GM23248 (cell line): ENCODE results near the gene TRAPPC11.

ENCODE experiments used
- EZH2 ChIP-seq: fragments of 200-600 bp; sonication (generic); IDR thresholded peaks from 2 replicates; pipeline ENCODE4 v1.6.1; 2018; ENCODE audit warnings: antibody characterized with exemption, mild to moderate bottlenecking; ENCODE audit not compliant: insufficient read depth, poor library complexity, severe bottlenecking
- EZH2phosphoT487 ChIP-seq: fragments of 200-600 bp; sonication (generic); IDR thresholded peaks from 2 replicates; pipeline ENCODE4 v1.6.1; 2018; ENCODE audit warnings: antibody characterized with exemption, moderate library complexity, mild to moderate bottlenecking, low read depth; ENCODE audit not compliant: insufficient read depth

- TF ChIP-seq EZH2 (no peak), EZH2phosphoT487 (no peak)
Observed at GRCh38 chr4:183691897-183692296, 32.8 kb downstream of the TRAPPC11 start.
